ENCODE data around the gene COX10.
"Not testable (repeated sequence)": the region's sequence is repeated elsewhere in the genome, so short reads cannot be mapped to it uniquely, and the experiment has no call there.

Gene COX10

GRCh38 chr17:14123619-14124278 lies 54.4 kb downstream of the COX10 start:
- DNase-seq: peak in 1 of 5 experiments; percentile 47

DNA sequence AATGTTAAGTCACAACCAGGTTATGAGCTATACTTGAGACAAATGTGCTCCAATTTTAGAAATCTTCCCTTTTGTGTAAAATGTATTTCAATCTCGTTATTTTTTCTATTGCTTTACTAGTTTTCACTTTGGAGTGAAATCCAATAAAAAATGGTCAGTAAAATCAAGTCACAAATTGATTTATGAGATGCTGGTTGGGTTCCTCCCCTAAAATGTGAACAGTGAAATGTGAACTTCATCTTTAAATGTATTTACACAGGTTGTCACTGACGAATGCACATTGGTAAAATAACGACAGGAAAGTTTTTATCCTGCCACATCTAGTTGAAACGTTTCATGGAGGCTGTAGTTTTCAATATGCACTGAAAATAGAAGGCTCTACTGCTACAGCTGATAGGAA lies 55.5 kb downstream of the COX10 start:
- no peak for DNase-seq

- no peak for DNase-seq
Measured at GRCh38 chr17:14125518-14126137, 56.3 kb downstream of the COX10 start.

- DNase-seq: no peak
Measured at GRCh38 chr17:14133104-14133503, 63.8 kb downstream of the COX10 start.

DNA sequence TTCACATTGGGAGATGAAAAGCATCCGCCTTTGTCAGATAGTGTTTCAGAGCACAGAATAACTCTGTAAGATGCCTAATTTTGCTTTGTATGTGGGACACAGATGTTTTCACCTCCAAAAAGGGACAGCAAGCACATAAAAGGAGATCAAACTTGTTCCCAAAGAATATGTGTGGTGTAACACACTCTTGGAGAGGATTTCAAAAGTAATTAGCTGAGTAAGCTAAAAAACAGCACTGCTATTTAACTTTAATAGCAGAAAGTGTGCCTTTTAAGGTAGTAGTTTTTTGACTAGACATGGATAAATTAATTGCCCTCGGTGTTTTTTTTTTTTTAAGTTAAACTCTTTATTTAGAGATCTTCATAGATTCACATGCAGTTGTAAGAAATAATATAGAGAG lies 65.2 kb downstream of the COX10 start:
- no peak for DNase-seq

DNA sequence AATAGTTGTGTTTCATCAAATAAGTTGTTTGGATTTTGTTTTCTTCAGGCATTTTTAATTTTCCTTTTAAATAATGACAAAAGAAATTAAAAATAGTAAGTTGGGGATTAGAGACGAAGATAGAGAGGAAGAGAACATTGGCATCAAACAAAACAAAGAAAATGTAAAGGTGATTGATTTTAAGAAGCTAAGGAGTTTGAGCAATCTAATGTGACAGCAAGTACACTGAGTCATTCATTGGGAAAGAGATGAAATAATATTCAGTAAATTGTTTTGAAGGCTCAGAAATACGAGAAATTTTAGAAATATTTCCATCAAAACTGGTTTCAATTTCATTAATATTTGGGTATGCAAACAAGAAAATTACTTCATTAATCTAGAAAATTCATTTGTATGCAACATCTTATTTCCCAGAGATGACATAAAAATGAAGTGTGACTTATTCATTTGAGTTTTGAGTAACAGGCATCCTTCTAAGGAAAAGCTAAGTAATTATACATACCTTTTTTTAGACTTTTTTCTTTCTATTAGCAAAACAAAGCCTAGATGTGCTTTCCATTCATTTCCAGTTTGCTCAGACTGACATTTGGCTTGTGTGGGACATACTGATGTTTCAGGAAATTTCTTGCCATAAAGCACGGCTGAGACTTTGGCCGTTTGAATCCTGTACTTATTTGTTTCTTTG lies 66.7 kb downstream of the COX10 start:
- DNase-seq: no peak

GRCh38 chr17:14138649-14139048 lies 69.3 kb downstream of the COX10 start:
- no peak for DNase-seq

DNA sequence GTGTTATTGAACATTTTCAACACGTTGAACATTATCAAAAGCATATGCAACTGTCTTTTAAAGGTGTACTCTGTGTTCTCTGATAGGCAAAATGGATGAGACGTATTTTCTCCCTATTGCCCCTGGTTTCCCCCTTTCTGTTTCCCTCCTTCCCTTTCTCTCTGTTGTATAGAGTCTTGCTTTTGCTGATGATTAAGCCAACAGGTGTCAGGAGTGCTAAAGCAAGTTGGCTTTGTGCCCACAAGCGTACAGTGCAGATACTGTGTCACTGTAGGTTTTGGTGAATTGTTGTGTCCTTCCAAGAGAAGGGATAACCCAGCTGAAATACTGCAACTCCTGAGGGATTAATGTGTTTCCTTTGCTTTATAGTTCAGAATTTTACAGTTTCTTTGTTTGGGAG lies 74.4 kb downstream of the COX10 start:
- no peak for DNase-seq

GRCh38 chr17:14144508-14144907 lies 75.2 kb downstream of the COX10 start:
- no peak for DNase-seq

DNA sequence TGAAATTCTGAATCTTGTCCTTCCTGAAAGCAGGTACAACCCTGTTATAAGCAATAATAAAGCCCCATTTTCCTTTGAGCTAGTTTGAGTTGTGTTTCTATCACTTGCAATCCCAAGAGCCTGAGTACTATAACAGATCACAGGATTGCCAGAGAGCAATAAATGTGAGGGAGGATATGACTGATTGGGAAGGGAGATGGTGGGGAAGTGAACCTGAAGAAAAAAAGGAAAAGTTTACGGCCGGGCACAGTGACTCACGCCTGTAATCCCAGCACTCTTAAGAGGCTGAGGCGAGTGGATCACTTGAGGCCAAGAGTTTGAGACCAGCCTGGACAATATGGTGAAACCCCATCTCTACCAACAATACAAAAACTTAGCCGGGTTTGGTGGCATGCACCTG lies 80.4 kb downstream of the COX10 start:
- DNase-seq: no peak

- no peak for DNase-seq
Measured at GRCh38 chr17:14150619-14151018, 81.3 kb downstream of the COX10 start.

DNA sequence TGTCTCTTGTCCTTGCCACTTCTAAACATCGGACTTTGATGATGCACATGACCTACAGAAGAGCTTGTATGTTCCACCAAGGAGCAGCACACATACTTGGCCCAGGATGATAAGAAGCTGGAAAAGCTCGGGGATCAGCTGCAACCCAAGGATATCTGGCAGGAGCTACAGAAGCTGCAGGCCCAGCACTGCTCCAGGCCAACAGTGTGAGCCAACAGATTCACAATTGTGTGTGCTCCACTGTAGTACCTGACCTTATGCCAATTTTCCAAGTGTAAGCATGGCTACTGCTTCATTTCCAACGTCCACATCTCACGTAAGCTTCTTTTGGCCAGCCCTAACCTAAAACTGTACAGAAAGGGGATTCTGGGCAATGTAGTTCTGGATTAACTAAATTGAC lies 83.4 kb downstream of the COX10 start:
- DNase-seq: no peak

- DNase-seq: no peak
Measured at GRCh38 chr17:14153374-14153773, 84.1 kb downstream of the COX10 start.

DNA sequence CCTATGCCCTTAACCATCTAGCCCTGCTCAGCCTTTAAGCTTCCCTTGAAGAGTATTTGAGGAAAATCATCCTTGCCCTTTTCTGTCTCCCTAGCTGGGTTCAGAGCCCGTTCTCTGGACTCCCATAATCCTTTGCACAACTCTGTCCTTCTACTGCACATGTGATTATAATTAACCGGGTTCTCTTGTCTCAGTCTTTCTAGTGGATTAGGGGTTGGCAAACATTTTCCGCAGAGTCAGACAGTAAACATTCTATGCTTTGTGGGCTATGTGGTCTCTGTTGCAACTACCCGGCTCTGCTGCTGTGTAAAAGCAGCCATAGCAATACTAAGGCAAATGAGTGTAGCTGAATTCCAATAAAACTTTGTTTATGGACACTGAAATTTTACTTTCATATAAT lies 87.4 kb downstream of the COX10 start:
- peak in 1 of 5 experiments; percentile 77 for DNase-seq

DNA sequence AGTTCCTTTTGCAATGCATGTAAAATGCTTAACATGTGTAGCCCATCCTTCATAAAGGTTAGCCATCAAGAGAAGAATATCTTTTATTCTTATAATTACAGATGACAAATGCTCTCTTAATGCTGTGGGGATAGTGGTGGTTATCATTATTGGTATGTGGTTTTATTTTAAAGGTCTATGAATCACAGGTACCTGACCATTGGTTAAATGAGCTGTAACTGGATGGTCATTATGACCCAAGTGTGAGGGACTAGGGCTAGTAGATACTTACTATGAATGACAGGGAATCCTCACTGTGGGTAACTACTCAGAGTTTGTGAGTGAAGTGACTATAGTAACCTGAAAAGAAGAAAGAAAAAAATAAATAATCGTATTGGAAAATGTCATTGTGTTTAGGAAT lies 88.5 kb downstream of the COX10 start:
- no peak for DNase-seq

DNA sequence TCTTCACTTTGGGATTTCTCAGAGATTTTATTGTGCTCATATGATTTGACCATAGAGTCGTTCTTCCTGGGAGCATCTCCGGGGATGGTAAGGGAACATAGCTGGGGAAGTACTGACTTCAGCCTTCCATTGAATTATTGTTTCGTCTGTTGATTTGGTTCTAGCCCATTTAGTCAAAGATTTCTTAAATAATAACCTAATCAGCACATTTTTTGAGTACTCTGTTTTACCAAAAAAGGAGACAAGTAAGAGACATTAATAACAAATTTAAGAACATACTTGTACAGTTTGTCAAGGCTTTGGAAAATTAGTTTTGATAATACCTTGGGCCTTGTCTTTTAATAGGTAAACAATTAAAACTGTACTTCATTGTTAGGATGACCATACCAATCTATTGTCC lies 89.4 kb downstream of the COX10 start:
- DNase-seq: no peak

- no peak for DNase-seq
Measured at GRCh38 chr17:14161419-14161818, 92.1 kb downstream of the COX10 start.

- peak in 1 of 5 experiments; percentile 68 for DNase-seq
Measured at GRCh38 chr17:14165616-14166015, 96.3 kb downstream of the COX10 start.

DNA sequence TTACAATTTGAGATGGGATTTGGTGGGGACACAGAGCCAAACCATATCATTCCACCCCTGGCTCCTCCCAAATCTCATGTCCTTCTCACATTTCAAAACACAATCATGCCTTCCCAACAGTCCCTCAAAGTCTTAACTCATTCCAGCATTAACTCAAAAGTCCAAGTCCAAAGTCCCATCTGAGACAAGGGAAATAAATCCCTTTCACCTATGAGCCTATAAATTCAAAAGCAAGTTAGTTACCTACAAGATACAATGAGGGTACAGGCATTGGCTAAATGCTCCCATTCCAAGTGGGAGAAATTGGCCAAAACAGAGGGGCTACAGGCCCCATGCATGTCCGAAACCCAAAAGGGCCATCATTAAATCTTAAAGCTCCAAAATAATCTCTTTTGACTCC lies 98.5 kb downstream of the COX10 start:
- DNase-seq: not testable (repeated sequence)

DNA sequence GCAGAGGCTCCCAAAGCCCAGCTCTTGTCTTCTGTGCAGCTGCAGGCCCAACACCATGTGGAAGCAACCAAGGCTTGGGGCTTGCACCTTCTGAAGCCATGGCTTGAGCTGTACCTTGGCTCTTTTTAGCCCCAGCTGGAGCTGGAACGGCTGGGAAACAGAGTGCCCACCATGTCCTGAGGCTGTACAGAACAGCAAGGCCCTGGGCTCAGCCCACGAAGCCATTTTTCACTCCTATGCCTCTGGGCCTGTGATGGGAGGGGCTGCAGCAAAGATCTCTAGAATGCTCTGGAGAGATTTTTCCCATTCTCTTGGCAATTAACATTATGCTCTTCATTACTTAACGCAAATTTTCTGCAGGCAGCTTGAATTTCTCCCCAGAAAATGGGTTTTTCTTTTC lies 99.3 kb downstream of the COX10 start:
- no peak for DNase-seq

DNA sequence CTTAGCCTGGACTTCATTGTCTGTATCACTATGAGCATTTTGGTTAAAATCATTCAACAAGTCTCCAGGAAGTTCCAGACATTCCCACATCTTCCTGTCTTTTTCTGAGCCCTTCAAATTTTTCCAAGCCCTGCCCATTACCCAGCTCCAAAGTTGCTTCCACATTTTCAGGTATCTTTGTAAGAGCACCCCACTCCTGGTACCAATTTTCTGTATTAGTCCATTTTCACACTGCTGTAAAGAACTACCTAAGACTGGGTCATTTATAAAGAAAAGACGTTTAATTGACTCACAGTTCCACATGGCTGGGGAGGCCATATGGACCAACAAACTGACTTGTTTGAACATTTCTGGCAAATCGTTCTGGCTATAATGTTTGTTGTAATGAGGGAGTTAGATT lies 100.0 kb downstream of the COX10 start:
- no peak for DNase-seq

GRCh38 chr17:14169901-14170300 lies 100.6 kb downstream of the COX10 start:
- no peak for DNase-seq

DNA sequence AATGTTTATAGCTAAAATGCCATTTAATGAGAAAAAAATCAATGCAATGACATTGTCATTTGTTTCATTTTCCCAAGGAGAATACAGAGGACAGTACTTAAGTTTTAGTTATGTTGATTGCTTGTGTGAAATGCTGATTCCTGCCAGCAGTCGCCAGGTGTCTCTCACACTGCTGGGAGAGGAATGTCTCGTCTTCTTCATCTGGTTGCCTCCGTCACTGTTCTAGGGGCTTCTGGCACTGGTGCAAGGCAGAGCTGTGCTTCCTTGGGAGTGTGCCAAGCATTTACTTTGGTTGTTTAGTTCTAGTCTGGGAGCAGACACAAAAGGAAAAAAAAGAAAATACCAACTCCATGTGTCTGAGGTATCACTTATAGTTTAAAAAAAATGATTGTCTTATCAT lies 107.7 kb downstream of the COX10 start:
- not testable (repeated sequence) for DNase-seq

- not testable (repeated sequence) for DNase-seq
Measured at GRCh38 chr17:14177801-14178200, 108.5 kb downstream of the COX10 start.

Data from T-helper 2 cell (primary cell).